HL-60/S4 treated with phorbol 12-myristate 13-acetate at 8.2 ng/mL for 4 days and 3 days (cell line): Measurements from ENCODE around the gene MRPL49.

Experiments used
- in situ Hi-C: fragments of 300-500 bp; cut with MboI; formaldehyde crosslinking; loops from 2 replicates; pipeline ENCODE4 v1.15.0; 2022; ENCODE audit warnings: low sequenced_read_pairs

The MRPL49 gene

DNA sequence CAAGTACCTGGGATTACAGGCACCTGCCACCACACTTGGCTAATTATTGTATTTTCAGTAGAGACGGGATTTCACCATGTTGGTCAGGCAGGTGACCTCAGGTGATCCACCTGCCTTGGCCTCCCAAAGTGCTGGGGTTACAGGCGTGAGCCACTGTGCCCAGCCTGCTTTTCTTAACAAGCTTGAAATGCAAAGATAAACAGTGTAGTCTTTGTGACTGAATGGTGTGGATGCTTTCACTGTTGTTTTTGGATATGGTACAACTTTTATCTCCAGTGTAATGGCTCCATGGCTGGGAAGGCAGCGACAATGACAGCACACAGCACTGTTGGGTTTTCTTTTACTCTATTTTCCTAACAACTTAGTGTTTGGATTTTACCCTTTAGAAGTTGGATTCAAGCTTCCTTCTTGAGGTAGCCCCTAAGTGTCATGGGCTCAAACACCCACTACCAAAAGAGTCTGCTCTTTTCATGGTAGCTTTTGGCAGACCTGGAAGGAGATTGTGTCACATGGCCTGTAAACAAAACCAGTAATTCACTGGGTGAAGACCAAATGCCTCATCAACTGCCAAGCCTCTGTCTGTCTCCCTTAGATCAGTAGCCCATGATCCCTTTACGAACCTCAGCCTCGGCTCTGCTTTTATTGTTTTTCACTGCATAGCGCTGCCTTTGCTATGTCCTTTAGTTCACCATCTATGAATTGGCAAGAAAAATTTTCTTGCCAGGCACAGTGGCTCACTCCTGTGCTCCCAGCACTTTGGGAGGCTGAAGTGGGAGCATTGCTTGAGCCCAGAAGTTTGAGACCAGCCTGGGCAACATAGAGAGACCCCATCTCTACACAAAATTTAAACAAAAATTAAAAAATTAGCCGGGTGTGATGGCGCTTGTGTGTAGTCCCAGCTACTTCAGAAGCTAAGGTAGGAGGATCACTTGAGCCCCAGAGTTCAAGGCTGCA, 19.7 kb upstream of the MRPL49 start:
- in situ Hi-C loops, result no loop called here

DNA sequence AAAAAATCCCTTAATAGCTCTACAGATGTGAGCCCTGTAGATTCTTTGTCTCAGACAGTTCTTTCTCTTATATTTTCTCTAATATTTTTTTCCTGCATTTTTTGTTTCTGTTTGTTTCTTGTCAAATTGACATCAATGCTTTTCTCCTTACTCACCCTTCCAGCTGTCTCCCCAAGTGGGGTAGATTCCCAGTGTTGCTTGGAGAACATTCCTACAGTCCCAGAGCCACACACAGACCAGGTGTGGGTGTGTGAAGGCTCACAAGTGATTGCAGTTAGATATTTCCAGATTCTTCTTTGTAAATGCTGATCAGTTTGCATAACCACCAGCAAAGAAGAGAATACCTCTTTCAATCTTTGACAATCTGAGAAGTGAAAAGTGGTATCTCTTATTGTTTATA, 18.6 kb upstream of the MRPL49 start:
- in situ Hi-C loops, result no loop called here

DNA sequence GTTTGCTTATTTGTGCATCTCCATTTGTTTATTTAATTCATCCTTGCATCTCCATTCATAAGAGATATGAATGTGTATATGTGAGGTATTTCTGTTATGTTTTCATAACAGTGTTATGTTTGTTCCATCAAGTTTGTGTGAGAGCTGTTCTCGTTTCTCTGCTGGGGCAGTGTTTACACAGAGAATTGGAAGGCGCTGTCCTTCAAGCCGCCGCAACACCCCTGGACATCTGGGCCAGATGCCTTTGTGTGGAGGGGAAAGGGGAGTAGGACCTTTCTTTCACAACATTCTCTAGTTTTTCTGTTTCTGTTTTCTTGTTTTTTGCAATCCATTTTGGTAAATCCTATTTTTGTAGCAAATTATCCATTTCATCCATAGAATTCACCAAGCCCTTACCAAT, 17.5 kb upstream of the MRPL49 start:
- in situ Hi-C loops, result no loop called here

DNA sequence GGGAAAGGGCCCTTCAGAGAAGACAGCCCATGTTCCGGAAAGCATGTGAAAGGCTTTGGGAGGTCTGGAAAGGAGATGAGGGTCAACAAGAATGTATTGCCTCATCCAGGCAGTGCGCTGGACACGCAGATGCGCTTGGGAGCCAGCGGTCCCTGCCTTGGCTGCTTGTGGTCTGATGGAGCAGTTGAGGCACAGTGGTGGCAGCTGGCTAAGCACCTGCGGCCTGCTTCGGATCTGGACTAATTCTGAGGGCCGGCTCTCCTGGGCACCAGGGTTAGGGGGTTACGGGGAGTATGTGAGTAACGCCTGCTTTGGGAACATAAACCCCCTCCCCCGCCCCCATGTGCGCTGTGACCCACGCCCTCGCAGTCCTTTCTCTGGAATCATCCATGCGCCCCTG, 15.0 kb upstream of the MRPL49 start:
- in situ Hi-C loops, result no loop called here

DNA sequence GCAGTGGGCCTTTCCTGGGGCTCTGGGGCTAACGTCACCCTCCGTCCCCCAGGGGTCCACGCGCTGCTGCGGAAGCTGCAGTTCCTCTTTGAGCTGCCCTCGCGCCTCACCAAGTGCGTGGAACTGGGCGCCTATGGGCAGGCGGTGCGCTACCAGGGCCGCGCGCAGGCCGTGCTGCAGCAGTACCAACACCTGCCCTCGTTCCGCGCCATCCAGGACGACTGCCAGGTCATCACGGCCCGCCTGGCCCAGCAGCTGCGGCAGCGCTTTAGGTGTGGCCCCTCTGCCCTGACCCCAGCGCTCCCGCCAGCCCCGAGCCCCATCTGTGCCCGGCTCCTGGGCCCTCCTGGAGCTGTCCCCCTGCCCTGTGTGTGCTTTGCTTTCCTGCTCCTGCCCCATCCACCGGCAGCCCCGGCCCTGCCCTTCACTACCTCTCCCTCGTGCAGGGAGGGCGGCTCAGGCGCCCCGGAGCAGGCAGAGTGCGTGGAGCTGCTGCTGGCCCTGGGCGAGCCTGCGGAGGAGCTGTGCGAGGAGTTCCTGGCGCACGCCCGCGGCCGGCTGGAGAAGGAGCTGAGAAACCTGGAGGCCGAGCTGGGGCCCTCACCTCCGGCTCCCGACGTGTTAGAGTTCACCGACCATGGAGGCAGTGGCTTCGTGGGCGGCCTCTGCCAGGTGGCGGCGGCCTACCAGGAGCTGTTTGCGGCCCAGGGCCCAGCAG, 14.2 kb upstream of the MRPL49 start:
- in situ Hi-C loops, result no loop called here

DNA sequence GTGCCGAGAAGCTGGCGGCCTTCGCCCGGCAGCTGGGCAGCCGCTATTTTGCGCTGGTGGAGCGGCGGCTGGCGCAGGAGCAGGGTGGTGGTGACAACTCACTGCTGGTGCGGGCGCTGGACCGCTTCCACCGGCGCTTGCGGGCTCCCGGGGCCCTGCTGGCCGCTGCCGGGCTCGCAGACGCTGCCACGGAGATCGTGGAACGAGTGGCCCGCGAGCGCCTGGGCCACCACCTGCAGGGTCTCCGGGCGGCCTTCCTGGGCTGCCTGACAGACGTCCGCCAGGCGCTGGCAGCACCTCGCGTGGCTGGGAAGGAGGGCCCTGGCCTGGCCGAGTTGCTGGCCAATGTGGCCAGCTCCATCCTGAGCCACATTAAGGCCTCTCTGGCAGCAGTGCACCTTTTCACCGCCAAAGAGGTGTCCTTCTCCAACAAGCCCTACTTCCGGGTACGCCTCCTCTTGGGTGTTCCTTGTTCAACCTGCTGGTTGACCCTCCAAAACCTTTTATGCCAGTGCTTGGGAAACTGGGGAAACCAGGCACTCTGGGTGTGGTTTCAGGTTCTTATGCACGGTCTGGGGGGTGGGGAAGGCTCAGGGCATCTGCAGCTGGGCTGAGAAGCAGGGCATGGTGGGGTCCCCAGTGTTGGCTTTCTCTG, 13.5 kb upstream of the MRPL49 start:
- in situ Hi-C loops, result no loop called here

DNA sequence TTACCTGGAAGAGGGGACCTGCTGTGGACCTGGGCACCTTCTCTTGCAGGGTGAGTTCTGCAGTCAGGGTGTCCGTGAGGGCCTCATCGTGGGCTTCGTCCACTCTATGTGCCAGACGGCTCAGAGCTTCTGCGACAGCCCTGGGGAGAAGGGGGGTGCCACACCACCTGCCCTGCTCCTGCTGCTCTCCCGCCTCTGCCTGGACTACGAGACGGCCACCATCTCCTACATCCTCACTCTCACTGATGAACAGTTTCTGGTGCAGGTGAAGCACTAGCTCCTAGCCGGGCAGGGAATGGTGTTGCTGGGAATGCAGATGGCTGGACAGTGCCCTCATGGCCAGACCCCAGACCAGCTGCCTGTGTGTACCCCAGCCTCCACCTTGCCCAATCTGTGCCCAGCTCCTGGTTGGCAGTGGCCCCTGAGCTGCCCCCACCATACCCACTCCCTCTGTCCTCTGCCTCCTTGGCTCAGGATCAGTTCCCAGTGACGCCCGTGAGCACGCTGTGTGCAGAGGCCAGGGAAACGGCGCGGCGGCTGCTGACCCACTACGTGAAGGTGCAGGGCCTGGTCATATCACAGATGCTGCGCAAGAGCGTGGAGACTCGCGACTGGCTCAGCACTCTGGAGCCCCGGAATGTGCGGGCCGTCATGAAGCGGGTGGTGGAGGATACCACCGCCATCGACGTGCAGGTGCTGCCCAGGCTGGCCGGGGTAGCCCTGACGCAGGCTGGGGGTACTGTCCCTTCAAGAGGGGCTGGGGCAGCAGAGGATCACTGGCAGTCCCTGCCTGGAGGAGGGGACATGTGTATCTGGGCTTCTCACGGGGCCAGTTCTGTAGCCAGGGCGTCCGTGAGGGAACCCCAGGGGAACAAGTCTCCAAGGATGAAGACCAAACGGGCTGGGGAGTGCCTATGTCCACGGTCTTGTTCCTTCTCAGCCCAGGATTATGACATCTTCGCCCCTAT, 12.6 kb upstream of the MRPL49 start:
- in situ Hi-C loops, result no loop called here

DNA sequence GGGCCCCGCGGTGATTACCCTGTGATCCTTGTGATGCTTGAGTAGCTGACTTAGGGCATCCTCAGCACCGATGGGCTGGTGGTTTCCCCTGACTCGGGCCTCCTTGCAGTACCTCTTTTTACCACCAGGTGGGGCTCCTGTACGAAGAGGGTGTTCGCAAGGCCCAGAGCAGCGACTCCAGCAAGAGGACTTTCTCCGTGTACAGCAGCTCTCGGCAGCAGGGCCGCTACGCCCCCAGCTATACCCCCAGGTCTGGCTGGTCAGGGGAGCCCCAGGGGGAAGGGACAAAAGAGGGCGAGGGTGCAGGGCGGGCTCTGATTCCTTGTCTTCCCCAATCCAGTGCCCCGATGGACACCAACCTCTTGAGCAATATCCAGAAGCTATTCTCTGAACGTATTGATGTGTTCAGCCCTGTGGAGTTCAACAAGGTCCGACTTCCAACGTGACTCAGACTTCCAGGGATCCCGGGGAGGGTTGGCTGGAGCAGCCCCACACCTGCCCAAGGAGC, 11.7 kb upstream of the MRPL49 start:
- in situ Hi-C loops, result no loop called here

DNA sequence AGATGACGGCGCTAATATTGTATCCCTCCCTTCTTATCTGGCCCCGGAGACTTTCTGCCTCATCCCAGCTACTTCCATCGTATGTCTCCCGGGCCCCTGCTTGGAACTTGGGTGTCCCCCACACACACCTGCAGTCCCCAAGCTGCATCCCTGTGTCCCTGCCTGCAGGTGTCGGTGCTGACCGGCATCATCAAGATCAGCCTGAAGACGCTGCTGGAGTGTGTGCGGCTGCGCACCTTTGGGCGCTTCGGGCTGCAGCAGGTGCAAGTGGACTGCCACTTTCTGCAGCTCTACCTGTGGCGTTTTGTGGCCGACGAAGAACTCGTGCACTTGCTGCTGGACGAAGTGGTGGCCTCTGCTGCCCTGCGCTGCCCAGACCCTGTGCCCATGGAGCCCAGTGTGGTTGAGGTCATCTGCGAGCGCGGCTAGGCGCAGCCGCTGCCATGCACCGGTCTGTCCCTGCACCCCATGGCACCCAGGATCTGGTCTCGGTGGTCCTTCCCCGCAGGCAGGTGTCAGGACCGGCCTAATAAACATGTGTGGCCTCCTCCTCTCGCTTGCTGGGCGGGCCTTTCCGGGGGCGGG, 10.9 kb upstream of the MRPL49 start:
- in situ Hi-C loops, result no loop called here

DNA sequence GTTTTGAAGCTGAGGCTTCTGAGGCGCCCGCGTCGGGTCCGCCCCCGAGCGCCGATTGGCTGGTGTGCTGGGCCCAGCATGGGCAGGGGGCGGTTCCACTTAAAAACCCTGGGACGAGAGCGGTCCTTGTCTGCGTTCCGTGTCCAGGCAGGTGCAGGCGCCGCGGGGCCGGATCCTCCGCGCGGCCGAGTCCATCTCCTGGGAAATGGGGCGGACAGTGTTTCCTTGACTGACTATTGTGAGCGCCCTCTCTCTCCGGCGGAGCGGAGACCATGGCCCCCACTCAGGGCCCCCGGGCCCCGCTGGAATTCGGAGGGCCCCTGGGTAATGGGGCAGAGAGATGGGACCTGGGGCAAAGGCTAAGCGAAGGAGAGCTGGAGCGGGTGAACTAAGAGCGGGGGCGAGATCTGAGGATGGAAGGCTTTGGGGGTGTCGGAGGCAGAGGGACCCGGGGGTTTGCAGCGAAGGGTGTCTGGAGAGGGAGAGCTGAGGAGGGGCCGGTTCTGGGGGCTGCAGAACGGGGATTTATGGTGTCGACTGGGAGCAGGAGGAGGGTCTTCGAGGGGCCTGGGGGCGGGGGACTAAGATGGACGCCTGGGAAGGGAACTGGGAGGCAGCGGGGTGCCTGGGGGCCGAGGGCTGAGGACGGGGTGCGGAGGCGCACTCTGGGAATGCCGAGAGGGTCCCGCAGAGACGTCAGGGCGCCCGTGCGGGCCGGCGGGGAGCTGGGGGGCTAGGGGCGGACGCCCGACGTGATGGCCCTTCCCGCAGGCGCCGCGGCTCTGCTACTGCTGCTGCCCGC, 10.2 kb upstream of the MRPL49 start, which contains the start of gene TM7SF2:
TSS of gene TM7SF2 (plus strand) at position 129 of the 802 bp plus-strand sequence. CDS start at position 273, 144 bp downstream.
- in situ Hi-C loops, result no loop called here

DNA sequence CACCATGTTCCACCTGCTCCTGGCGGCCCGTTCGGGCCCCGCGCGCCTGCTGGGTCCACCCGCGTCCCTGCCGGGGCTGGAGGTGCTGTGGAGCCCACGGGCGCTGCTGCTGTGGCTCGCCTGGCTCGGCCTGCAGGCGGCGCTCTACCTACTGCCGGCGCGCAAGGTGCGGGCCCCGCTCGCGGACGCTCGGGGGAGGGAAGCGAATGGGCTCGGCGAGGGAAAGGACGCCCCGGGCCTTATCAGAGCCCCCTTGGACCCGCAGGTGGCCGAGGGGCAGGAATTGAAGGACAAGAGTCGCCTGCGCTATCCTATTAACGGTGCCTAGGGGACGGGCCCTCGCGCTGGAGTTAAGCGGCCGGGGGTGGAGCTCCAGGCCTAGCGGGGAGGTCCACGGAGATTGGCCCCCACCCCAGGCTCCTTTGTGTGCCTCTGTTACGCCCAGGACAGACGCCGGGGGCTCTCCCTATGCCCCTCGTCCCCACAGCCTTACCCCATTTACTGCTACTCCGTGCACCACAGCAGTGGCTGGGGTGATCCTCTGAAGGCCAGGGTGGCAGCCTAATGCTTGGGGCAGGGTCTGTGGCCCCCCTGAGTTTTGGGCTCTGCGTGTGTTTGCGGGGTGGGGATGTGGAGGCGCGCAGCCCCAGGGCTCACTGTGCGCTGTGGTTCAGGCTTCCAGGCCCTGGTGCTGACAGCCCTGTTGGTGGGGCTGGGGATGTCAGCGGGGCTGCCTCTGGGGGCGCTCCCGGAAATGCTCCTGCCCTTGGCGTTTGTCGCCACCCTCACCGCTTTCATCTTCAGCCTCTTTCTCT, 9.4 kb upstream of the MRPL49 start:
- in situ Hi-C loops, result no loop called here

DNA sequence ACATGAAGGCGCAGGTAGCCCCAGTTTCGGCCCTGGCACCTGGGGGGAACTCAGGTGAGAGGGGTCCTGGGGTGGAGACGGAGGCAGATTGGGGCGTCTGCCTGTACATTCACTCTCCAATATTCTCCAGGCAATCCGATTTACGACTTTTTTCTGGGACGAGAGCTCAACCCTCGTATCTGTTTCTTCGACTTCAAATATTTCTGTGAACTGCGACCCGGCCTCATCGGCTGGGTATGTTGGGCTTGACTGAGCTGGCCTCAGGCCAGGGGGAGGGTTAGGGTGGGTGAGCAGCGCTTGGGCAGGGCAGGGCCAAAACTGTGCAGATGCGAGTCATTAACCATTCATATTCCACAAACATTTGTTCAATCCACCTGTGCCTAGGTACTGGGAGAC, 8.8 kb upstream of the MRPL49 start:
- in situ Hi-C loops, result no loop called here

DNA sequence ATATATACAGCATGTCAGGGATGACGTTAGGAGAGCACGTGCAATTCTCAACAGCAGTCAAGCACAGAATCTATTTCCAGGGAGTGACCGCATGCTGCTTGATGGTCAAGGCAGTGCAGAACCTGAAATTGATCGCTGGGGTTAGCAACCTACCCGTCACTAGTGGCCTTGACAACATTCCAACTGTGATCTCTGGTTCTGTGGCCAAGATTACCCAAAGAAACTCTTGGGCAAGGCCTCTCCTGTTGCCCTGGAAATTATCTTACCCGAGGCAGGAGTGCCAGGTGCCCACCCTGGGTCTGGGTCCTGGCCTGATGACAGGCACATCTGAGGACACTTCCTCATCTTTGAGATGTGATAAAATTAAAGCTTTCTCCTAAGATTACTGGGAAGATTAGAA, 8.3 kb upstream of the MRPL49 start:
- in situ Hi-C loops, result no loop called here

DNA sequence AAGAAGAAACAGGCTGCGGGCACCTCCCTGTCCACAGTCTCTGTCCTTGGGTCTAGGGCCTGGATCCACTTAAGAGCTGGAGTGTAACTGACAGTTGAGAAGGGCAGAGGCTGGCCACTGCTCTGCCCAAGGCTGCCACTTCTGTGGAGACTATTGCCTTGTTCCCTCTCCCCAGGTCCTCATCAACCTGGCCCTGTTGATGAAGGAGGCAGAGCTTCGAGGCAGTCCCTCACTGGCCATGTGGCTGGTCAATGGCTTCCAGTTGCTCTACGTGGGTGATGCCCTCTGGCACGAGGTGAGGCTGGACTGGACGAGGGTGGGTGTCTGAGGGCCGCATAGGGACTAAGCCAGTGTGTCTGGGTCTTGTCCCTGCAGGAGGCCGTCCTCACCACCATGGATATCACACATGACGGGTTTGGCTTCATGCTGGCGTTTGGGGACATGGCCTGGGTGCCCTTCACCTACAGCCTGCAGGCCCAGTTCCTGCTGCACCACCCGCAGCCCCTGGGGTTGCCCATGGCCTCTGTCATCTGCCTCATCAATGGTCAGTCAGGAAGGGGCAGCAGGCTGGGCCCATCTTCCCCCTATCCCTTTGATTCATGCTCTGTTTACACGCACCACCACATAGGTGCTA, 7.5 kb upstream of the MRPL49 start:
- in situ Hi-C loops, result no loop called here

DNA sequence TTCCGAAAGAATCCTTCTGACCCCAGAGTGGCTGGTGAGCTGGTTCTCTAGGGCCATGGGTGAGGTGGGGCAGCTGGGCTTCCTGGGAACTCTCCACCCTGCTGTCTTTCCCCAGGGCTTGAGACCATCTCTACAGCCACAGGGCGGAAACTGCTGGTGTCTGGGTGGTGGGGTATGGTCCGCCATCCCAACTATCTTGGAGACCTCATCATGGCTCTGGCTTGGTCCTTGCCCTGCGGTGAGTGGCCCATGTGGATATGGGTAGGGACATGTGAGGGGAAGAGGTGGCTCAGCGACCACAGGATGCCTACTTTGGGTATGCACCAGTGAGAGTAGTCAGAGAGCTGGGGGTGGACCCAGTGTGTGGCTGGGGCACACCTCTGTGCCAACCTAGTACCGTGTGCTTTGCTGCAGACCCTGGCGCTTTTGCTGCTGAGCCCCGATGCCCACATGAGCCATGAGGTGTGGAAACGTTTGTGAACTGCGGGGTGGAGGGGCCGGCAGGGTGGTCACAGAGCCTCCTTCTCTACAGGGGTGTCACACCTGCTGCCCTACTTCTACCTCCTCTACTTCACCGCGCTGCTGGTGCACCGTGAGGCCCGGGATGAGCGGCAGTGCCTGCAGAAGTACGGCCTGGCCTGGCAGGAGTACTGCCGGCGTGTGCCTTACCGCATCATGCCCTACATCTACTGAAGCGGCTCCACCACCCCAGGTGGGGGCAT, 6.6 kb upstream of the MRPL49 start:
- in situ Hi-C loops, result no loop called here

DNA sequence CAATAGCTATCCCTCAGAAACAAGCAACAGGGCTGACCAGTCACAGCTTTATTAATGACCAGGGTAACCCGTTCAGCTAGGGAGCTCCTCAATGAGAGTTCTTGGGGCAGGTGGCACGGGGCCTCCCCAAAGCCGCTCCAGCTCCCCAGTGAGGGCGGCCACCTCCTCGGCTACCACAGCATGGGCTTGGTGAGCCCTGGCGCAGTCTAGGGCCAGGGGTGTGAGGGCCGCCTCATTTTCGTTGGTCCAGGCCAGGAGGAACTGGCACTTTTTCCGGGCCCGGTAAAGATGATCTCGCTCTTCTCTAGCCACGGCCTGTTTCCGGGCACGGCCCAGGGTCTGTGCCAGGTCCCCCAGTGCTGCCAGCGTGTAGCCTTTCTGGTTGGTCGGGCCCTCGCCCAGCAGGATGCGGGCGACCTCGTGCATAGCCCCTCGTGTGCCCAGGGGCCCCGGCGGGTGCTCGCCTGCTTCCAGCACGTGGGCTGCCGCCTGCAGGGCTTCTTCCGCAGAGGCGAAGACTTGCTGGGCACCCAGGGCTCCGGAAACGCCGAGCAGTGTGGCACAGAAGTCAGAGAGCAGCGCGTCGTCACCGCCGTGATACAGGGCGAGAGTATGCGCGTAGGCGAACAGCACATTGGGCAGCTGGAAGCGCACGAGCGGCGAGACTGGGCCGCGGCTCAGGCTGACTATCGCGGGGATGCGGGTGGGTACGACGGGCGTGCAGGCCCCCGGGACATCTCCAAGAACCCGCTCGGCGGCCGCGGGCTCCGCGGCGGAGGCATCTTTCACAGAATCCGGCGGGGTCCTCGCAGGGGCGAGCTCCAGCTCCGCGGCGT, 5.5 kb upstream of the MRPL49 start:
- in situ Hi-C loops, result no loop called here
